ENCODE measurements around the gene RBBP8NL. TPM values are rescaled to one million over a fixed set of nuclear protein-coding genes. Genes with fewer than 3 reads are reported as not detected.
"Not testable (repeated sequence)": the region's sequence is repeated elsewhere in the genome, so short reads cannot be mapped to it uniquely, and the experiment has no call there.

The RBBP8NL gene
- total RNA-seq, 1 experiment from 2014 or later = not detected

- H3K9me3 ChIP-seq = no peaks in the 10 kb centered on the region
- no peak overlapping the region for H3K4me3 ChIP-seq
- H3K27me3 ChIP-seq = no peaks in the 10 kb centered on the region
- H3K36me3 ChIP-seq = no peaks in the 10 kb centered on the region
- no peak for DNase-seq
These were observed 3.0 kb upstream of the RBBP8NL start for GRCh38 chr20:62430311-62430853.

- peak; percentile 64 for DNase-seq
- Histone ChIP-seq H3K9me3 (no peaks in the 10 kb centered on the region), H3K4me3 (no peak overlapping the region), H3K36me3 (no peaks in the 10 kb centered on the region), H3K27me3 (no peaks in the 10 kb centered on the region)
These were observed 2.3 kb upstream of the RBBP8NL start for GRCh38 chr20:62429455-62430310.

- Histone ChIP-seq H3K36me3 (no peaks in the 10 kb centered on the region), H3K27me3 (no peaks in the 10 kb centered on the region), H3K4me3 (no peak overlapping the region), H3K9me3 (no peaks in the 10 kb centered on the region)
- DNase-seq = no peak
These were observed 1.3 kb upstream of the RBBP8NL start for GRCh38 chr20:62428396-62429295.

- Histone ChIP-seq H3K9me3 (no peaks in the 10 kb centered on the region), H3K27me3 (no peaks in the 10 kb centered on the region), H3K36me3 (no peaks in the 10 kb centered on the region), H3K4me3 (no peak overlapping the region)
- no peak for DNase-seq
These were observed 648 bp upstream of the RBBP8NL start for GRCh38 chr20:62428002-62428372.

- no peak overlapping the region for H3K4me3 ChIP-seq
- DNase-seq = no peak
- H3K27me3 ChIP-seq = no peaks in the 10 kb centered on the region
- no peaks in the 10 kb centered on the region for H3K9me3 ChIP-seq
- H3K36me3 ChIP-seq = no peaks in the 10 kb centered on the region
These were observed 624 bp downstream of the RBBP8NL start for GRCh38 chr20:62426699-62427131.

GRCh38 chr20:62426059-62426348 lies 1.3 kb downstream of the RBBP8NL start:
- H3K27me3 ChIP-seq, DNase-seq, H3K36me3 ChIP-seq, H3K4me3 ChIP-seq, H3K9me3 ChIP-seq: not testable (repeated sequence)

- no peak overlapping the region for H3K4me3 ChIP-seq
- no peak for DNase-seq
- H3K36me3 ChIP-seq = no peaks in the 10 kb centered on the region
- H3K9me3 ChIP-seq = no peaks in the 10 kb centered on the region
- H3K27me3 ChIP-seq = no peaks in the 10 kb centered on the region
These were observed 1.9 kb downstream of the RBBP8NL start for GRCh38 chr20:62425281-62426058.

GRCh38 chr20:62424249-62425107 lies 2.9 kb downstream of the RBBP8NL start:
- Histone ChIP-seq H3K9me3 (no peaks in the 10 kb centered on the region), H3K4me3 (no peak overlapping the region), H3K36me3 (no peaks in the 10 kb centered on the region), H3K27me3 (no peaks in the 10 kb centered on the region)
- no peak for DNase-seq

GRCh38 chr20:62423326-62423706 lies 4.0 kb downstream of the RBBP8NL start:
- no peaks in the 10 kb centered on the region for H3K36me3 ChIP-seq
- H3K27me3 ChIP-seq = no peaks in the 10 kb centered on the region
- no peak overlapping the region for H3K4me3 ChIP-seq
- H3K9me3 ChIP-seq = no peaks in the 10 kb centered on the region
- no peak for DNase-seq

- H3K36me3 ChIP-seq = no peaks in the 10 kb centered on the region
- H3K4me3 ChIP-seq = no peak overlapping the region
- DNase-seq = no peak
- no peaks in the 10 kb centered on the region for H3K9me3 ChIP-seq
- H3K27me3 ChIP-seq = no peaks in the 10 kb centered on the region
These were observed 4.6 kb downstream of the RBBP8NL start for GRCh38 chr20:62422636-62423325.

- no peak for DNase-seq
- Histone ChIP-seq H3K9me3 (no peaks in the 10 kb centered on the region), H3K36me3 (no peaks in the 10 kb centered on the region), H3K4me3 (no peak overlapping the region), H3K27me3 (no peaks in the 10 kb centered on the region)
These were observed 5.7 kb downstream of the RBBP8NL start for GRCh38 chr20:62421716-62421990.

GRCh38 chr20:62420846-62421715 lies 6.3 kb downstream of the RBBP8NL start:
- Histone ChIP-seq H3K4me3 (no peak overlapping the region), H3K27me3 (no peaks in the 10 kb centered on the region), H3K36me3 (no peaks in the 10 kb centered on the region), H3K9me3 (no peaks in the 10 kb centered on the region)
- DNase-seq = no peak

- Histone ChIP-seq H3K9me3 (no peaks in the 10 kb centered on the region), H3K4me3 (no peak overlapping the region), H3K36me3 (no peaks in the 10 kb centered on the region), H3K27me3 (no peaks in the 10 kb centered on the region)
- no peak for DNase-seq
These were observed 7.6 kb downstream of the RBBP8NL start for GRCh38 chr20:62419759-62420158.

- no peak for DNase-seq
- Histone ChIP-seq H3K27me3 (no peaks in the 10 kb centered on the region), H3K9me3 (no peaks in the 10 kb centered on the region), H3K4me3 (no peak overlapping the region), H3K36me3 (no peaks in the 10 kb centered on the region)
These were observed 8.4 kb downstream of the RBBP8NL start for GRCh38 chr20:62418709-62419487.

Measured in MG63 (cell line).